Gastroesophageal sphincter (tissue), 3 donors: ENCODE measurements around the gene ZIC3.

Source experiments
- EP300 ChIP-seq: sonication (generic); formaldehyde crosslinking; IDR thresholded peaks from one replicate; pipeline ENCODE4 v1.6.1; 2017; ENCODE audit warnings: antibody characterized with exemption, mild to moderate bottlenecking
- POLR2AphosphoS5 ChIP-seq: sonication (generic); formaldehyde crosslinking; IDR thresholded peaks from one replicate; pipeline ENCODE4 v1.6.1; 2017; ENCODE audit warnings: antibody characterized with exemption
- TF ChIP-seq, protein P1 (sequence below), 4 experiments: fragments of 200-600 bp in 2 of 4; fragments of 450-650 bp in 2 of 4; sonication (generic) in 1 of 4; IDR thresholded peaks; one replicate each; pipeline ENCODE4 v1.5.1; 2017 to 2019; ENCODE audit warnings: antibody characterized with exemption in 4 of 4, mild to moderate bottlenecking in 2 of 4, moderate library complexity in 2 of 4

DNA sequence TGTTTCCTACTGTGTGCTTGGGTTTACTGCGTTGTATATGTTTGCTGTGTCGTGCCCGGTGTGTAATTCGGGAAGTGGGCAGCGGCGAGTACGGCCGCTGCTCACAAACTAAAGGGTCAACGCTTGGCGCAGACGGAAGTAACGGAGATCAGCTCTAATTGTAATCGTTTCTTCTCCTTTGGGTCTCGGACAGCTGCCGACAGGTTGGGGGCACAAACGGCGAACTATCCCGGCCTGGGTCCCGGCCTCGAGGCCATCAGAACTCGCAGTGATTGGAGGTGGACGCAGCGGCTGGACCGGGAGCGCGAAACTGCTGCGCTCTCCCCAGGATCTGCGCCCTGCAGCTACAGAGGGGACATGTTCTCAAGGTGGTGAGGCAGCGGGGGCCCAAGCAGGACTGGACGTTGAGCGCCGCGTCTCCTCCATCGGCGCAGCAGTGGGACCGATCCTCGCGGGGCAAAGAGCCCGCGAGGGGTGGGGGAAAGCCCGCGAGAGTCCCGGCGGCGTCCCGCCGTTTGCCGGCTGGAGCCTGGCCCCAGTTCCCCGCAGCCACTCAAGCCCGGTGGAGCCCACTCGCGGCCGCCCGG lies 516 bp upstream of the ZIC3 start:
- TF ChIP-seq, protein P1, sequence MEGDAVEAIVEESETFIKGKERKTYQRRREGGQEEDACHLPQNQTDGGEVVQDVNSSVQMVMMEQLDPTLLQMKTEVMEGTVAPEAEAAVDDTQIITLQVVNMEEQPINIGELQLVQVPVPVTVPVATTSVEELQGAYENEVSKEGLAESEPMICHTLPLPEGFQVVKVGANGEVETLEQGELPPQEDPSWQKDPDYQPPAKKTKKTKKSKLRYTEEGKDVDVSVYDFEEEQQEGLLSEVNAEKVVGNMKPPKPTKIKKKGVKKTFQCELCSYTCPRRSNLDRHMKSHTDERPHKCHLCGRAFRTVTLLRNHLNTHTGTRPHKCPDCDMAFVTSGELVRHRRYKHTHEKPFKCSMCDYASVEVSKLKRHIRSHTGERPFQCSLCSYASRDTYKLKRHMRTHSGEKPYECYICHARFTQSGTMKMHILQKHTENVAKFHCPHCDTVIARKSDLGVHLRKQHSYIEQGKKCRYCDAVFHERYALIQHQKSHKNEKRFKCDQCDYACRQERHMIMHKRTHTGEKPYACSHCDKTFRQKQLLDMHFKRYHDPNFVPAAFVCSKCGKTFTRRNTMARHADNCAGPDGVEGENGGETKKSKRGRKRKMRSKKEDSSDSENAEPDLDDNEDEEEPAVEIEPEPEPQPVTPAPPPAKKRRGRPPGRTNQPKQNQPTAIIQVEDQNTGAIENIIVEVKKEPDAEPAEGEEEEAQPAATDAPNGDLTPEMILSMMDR (IDR thresholded peaks at IDR 0.05): no peak
- TF ChIP-seq POLR2AphosphoS5: no peak
- no peak for TF ChIP-seq EP300
